Karpas-422 (cell line): ENCODE data around the gene MBP. TPM values are rescaled to one million over a fixed set of nuclear protein-coding genes. Genes with fewer than 3 reads are reported as not detected.

Experiments used
- DNase-seq: peaks from one replicate; pipeline ENCODE4 v3.0.0-alpha.2; 2015
- H2AFZ ChIP-seq: fragments of 200-600 bp; sonication (generic); 2 replicates; pipeline ENCODE4 v1.6.1; 2014; ENCODE audit warnings: antibody characterized with exemption, low read length, mixed read lengths
- H3K27ac ChIP-seq: fragments of 200-600 bp; sonication (generic); 2 replicates; pipeline ENCODE4 v1.5.1; 2014; ENCODE audit warnings: mild to moderate bottlenecking, low read length, moderate library complexity
- H3K27me3 ChIP-seq: fragments of 200-600 bp; sonication (generic); 2 replicates; pipeline ENCODE4 v1.6.1; 2014; ENCODE audit warnings: low read length, mixed read lengths
- H3K36me3 ChIP-seq: fragments of 200-600 bp; sonication (generic); 2 replicates; pipeline ENCODE4 v1.6.1; 2014; ENCODE audit warnings: low read length, mixed read lengths; ENCODE audit not compliant: insufficient read depth
- H3K4me1 ChIP-seq: fragments of 200-600 bp; sonication (generic); 2 replicates; pipeline ENCODE4 v1.6.1; 2014; ENCODE audit warnings: mild to moderate bottlenecking, low read length, mixed read lengths
- H3K4me2 ChIP-seq: fragments of 200-600 bp; sonication (generic); 2 replicates; pipeline ENCODE4 v1.6.1; 2014; ENCODE audit warnings: low read length, low read depth, mild to moderate bottlenecking; ENCODE audit not compliant: poor library complexity, severe bottlenecking
- H3K4me3 ChIP-seq: fragments of 200-600 bp; sonication (generic); 2 replicates; pipeline ENCODE4 v1.5.1; 2014; ENCODE audit warnings: mild to moderate bottlenecking, antibody characterized with exemption, low read length, mixed read lengths
- H3K79me2 ChIP-seq: fragments of 200-600 bp; sonication (generic); 2 replicates; pipeline ENCODE4 v1.6.1; 2014; ENCODE audit warnings: mild to moderate bottlenecking, low read length, mixed read lengths
- H3K9ac ChIP-seq: fragments of 200-600 bp; sonication (generic); 2 replicates; pipeline ENCODE4 v1.6.0; 2014; ENCODE audit warnings: low read length
- H3K9me2 ChIP-seq: fragments of 200-600 bp; sonication (generic), shearing (Covaris generic); replicated peaks from 2 replicates; pipeline ENCODE4 v1.6.0; 2014; ENCODE audit warnings: mild to moderate bottlenecking, low read length, moderate library complexity; ENCODE audit not compliant: insufficient read depth
- H3K9me3 ChIP-seq: fragments of 300-700, 200-600 bp; sonication (generic); 2 replicates; pipeline ENCODE4 v1.6.1; 2014; ENCODE audit warnings: low read length, mixed read lengths
- H4K20me1 ChIP-seq: fragments of 200-600 bp; sonication (generic); 2 replicates; pipeline ENCODE4 v1.6.1; 2014; ENCODE audit warnings: mild to moderate bottlenecking, antibody characterized with exemption, low read length, low read depth; ENCODE audit not compliant: insufficient read depth
- total RNA-seq: library from RNA; depleted of rRNA; stranded (reverse); fragments of >200 nt; shearing (Covaris generic); gene quantifications from 2 replicates; pipeline ENCODE4 v1.2.3, GENCODE V29; 2014; ENCODE audit warnings: low replicate concordance

Gene MBP
- total RNA-seq, 1 experiment from 2014 or later = 67.8 TPM

DNA sequence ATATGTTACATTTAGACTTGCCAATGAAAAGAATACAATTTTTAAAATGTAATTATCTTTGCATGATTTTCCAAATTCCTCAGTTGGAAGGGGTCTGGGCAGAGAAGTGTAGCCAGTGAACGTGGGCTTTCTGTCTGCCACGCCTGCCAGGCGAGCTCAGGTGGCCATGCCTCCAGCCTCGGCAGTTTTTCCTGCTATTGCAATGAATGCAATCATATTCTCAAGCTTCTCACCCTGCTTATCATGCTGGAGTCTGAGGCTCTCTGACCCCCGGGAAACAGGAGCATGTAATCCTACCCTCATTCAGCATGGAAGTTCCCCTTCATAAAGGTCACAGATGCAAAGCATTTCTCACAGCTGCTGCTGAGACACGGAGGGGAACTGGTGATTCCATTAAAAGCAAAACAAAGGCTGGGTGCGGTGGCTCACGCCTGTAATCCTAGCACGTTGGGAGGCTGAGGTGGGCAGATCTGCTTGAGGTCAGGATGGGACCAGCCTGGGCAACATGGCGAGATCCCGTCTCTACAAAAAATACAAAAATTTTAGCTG, 154.8 kb downstream of the MBP start:
- Histone ChIP-seq H3K4me2 (peak overlapping the region; percentile 77), H3K79me2 (peaks cover 9% of the 10 kb centered on the region), H3K9me3 (no peaks in the 10 kb centered on the region), H3K9me2 (no peaks in the 10 kb centered on the region), H3K4me3 (peak overlapping the region; percentile 25; the same call in 1 of the 2 replicates), H4K20me1 (no peaks in the 10 kb centered on the region), H3K27ac (peak overlapping the region; percentile 99), H3K27me3 (no peaks in the 10 kb centered on the region), H2AFZ (no peak overlapping the region), H3K9ac (peak overlapping the region; percentile 86), H3K36me3 (peaks cover 14% of the 10 kb centered on the region), H3K4me1 (peaks cover 88% of the 10 kb centered on the region)
- DNase-seq = peak; percentile 84

DNA sequence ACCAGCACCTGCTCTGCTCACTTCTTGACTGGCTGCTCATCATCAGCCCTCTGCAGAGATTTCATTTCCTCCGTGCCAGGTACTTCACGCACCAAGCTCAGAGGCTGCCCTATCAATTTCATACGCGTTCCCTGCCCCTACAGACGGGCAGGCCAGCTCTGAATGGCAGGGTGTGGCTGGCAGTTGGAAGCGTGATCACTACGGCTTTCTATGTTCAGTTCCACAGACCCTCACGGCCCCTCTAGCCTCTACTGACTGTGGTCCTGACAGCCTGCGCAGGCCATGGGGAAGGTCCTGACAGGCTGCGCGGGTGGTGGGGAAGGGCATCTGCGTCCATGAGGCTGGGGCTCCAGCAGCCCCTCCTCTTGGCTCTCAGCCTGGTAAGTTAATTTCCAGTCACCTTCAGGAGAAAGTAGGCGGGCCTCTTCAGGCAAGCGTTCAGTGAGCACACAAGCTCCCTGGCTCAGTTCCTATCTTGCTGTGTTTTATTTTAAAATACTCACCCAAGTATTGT, 155.4 kb downstream of the MBP start:
- Histone ChIP-seq H3K4me3 (peak overlapping the region; percentile 25; the same call in 1 of the 2 replicates), H3K9me2 (no peaks in the 10 kb centered on the region), H2AFZ (no peak overlapping the region), H3K4me2 (peak overlapping the region; percentile 77), H3K79me2 (peaks cover 9% of the 10 kb centered on the region), H3K4me1 (peaks cover 82% of the 10 kb centered on the region), H3K9ac (peak overlapping the region; percentile 86), H4K20me1 (no peaks in the 10 kb centered on the region), H3K27ac (peak overlapping the region; percentile 99), H3K27me3 (no peaks in the 10 kb centered on the region), H3K9me3 (no peaks in the 10 kb centered on the region), H3K36me3 (peaks cover 9% of the 10 kb centered on the region)
- no peak for DNase-seq

- Histone ChIP-seq H3K4me1 (peaks cover 77% of the 10 kb centered on the region), H3K9ac (no peak overlapping the region), H3K79me2 (peaks cover 9% of the 10 kb centered on the region), H3K9me3 (no peaks in the 10 kb centered on the region), H4K20me1 (no peaks in the 10 kb centered on the region), H3K36me3 (peaks cover 9% of the 10 kb centered on the region), H3K27ac (peak overlapping the region; percentile 99), H2AFZ (no peak overlapping the region), H3K4me3 (no peak overlapping the region), H3K9me2 (no peaks in the 10 kb centered on the region), H3K27me3 (no peaks in the 10 kb centered on the region), H3K4me2 (no peak overlapping the region)
- DNase-seq = no peak
These were observed 156.9 kb downstream of the MBP start for GRCh38 chr18:76975577-76976110.

DNA sequence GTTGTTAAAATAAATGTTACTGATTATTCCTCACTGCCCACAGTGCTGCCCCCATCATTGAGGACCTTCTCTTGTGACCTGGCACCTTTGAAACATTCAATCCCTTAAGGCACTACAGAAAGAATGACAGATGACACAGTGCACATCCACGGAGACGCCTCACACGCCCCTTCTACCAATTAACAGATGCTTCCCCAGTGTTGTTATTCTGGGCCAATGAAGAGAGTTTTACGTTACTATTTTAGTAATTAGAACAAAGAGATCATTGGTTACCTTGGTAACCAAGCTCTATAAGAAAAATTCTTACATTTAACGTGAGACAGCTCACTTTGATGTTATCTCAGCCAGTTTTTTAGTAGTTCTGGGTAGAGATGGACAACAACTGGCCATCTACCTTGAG, 158.2 kb downstream of the MBP start:
- H3K36me3 ChIP-seq = peaks cover 6% of the 10 kb centered on the region
- no peaks in the 10 kb centered on the region for H3K9me2 ChIP-seq
- H3K4me2 ChIP-seq = no peak overlapping the region
- no peak for DNase-seq
- no peaks in the 10 kb centered on the region for H3K9me3 ChIP-seq
- H3K27ac ChIP-seq = peak overlapping the region; percentile 99
- no peak overlapping the region for H3K4me3 ChIP-seq
- no peak overlapping the region for H3K9ac ChIP-seq
- H2AFZ ChIP-seq = no peak overlapping the region
- H3K27me3 ChIP-seq = no peaks in the 10 kb centered on the region
- H3K4me1 ChIP-seq = peaks cover 74% of the 10 kb centered on the region
- H3K79me2 ChIP-seq = peaks cover 5% of the 10 kb centered on the region
- H4K20me1 ChIP-seq = no peaks in the 10 kb centered on the region

GRCh38 chr18:76973520-76974266, 158.9 kb downstream of the MBP start:
- H3K9ac ChIP-seq = no peak overlapping the region
- peak overlapping the region; percentile 99 for H3K27ac ChIP-seq
- H2AFZ ChIP-seq = no peak overlapping the region
- no peak overlapping the region for H3K4me3 ChIP-seq
- no peaks in the 10 kb centered on the region; the same call in 1 of the 2 replicates for H3K36me3 ChIP-seq
- H3K4me1 ChIP-seq = peaks cover 67% of the 10 kb centered on the region
- DNase-seq = no peak
- no peaks in the 10 kb centered on the region for H4K20me1 ChIP-seq
- no peak overlapping the region for H3K4me2 ChIP-seq
- H3K9me2 ChIP-seq = no peaks in the 10 kb centered on the region
- no peaks in the 10 kb centered on the region for H3K27me3 ChIP-seq
- no peaks in the 10 kb centered on the region for H3K9me3 ChIP-seq
- no peaks in the 10 kb centered on the region for H3K79me2 ChIP-seq

DNA sequence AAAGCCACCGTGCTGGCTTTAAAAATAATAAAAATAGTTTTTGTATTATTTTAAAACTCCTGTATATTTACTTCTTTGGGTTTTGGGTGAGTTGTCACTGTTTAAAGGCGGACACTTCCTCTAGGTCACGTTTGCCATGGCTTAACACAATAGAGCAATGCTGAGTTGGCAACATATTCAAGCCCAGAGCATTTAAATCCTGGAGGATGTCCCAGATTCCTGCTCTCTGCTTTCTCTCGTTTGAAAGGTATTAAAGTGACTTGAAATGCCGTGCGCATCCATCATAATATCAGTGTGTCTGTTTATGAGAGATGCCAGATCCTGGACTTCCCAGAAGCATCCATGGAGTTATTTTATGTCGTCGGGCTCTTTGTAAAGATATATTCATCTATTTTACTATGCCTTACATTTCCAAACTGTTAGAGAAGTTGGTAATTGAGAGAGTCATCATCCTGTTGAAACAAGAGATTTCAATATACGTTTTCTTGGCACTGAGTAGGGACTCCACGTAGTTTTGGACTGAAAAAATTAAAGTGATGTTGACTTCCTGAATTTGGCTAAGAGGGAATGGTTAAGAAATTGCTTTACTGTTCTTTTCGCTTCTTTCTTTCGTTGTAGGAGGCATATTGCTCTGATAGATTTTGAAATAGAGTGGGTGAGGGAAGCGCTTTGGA, 159.6 kb downstream of the MBP start:
- Histone ChIP-seq H3K9ac (no peak overlapping the region), H3K27ac (0 out of 2 replicates have a peak overlapping the region, but pooled peaks have one; percentile 20), H4K20me1 (no peaks in the 10 kb centered on the region), H3K79me2 (no peaks in the 10 kb centered on the region), H3K9me3 (no peaks in the 10 kb centered on the region), H3K27me3 (no peaks in the 10 kb centered on the region), H3K4me1 (peaks cover 60% of the 10 kb centered on the region), H3K9me2 (no peaks in the 10 kb centered on the region), H2AFZ (no peak overlapping the region), H3K4me3 (no peak overlapping the region), H3K4me2 (no peak overlapping the region), H3K36me3 (no peaks in the 10 kb centered on the region; the same call in 1 of the 2 replicates)
- DNase-seq = no peak

GRCh38 chr18:76972241-76972640, 160.3 kb downstream of the MBP start:
- H3K27me3 ChIP-seq = no peaks in the 10 kb centered on the region
- no peak overlapping the region for H2AFZ ChIP-seq
- H3K36me3 ChIP-seq = no peaks in the 10 kb centered on the region; the same call in none of the 2 replicates
- H3K4me3 ChIP-seq = no peak overlapping the region
- DNase-seq = no peak
- peaks cover 52% of the 10 kb centered on the region for H3K4me1 ChIP-seq
- no peaks in the 10 kb centered on the region for H4K20me1 ChIP-seq
- no peaks in the 10 kb centered on the region for H3K9me2 ChIP-seq
- H3K4me2 ChIP-seq = no peak overlapping the region
- no peak overlapping the region for H3K9ac ChIP-seq
- H3K9me3 ChIP-seq = no peaks in the 10 kb centered on the region
- peak overlapping the region; percentile 20; the same call in 1 of the 2 replicates for H3K27ac ChIP-seq
- peaks cover 3% of the 10 kb centered on the region for H3K79me2 ChIP-seq
